Naive thymus-derived CD8-positive, alpha-beta T cell (primary cell): ENCODE measurements around the gene SIRT4. TPM values are rescaled to one million over a fixed set of nuclear protein-coding genes. Genes with fewer than 3 reads are reported as not detected.

Source experiments
- ATAC-seq, 2 donors: fragments of 150-1000 bp; cut with Tn5 transposase in 1 of 2; sonication (Bioruptor Pico), chemical (Tn5 transposase) in 1 of 2; 1 replicate in 1 of 2; 2 replicates in 1 of 2; pipeline ENCODE4 v1.10.0; 2021; ENCODE audit warnings: mild to moderate bottlenecking in 2 of 2, moderate library complexity in 2 of 2
- POLR2A ChIA-PET: fragments of 350-600 bp; sonication (Branson Sonifier 250); formaldehyde crosslinking; loops from one replicate; lab custom pipeline; 2021; ENCODE audit warnings: antibody characterized with exemption; lab: Charles Lee
- DNase-seq, 10 donors: peaks; one replicate each; pipeline versions ENCODE4 v3.0.0 to v3.0.0-alpha.2; 2020 to 2022
- H3K27ac Mint-ChIP-seq, 10 donors: one replicate each; pipeline ENCODE4 v1.8.0; 2020 to 2022; ENCODE audit warnings: mild to moderate bottlenecking in 10 of 10, mixed read lengths in 10 of 10, moderate library complexity in 4 of 10, inconsistent platforms in 1 of 10
- H3K27me3 Mint-ChIP-seq, 5 donors: one replicate each; pipeline ENCODE4 v1.8.0; 2021 to 2022; ENCODE audit warnings: mixed read lengths in 5 of 5
- H3K36me3 Mint-ChIP-seq, 3 donors: one replicate each; pipeline ENCODE4 v1.8.0; 2020 to 2022; ENCODE audit warnings: mixed read lengths in 3 of 3, mild to moderate bottlenecking in 2 of 3, inconsistent platforms in 1 of 3
- H3K4me1 Mint-ChIP-seq, 4 donors: one replicate each; pipeline ENCODE4 v1.8.0; 2021 to 2022; ENCODE audit warnings: mixed read lengths in 4 of 4
- H3K4me3 Mint-ChIP-seq, 10 donors: one replicate each; pipeline ENCODE4 v1.8.0; 2020 to 2022; ENCODE audit warnings: mild to moderate bottlenecking in 10 of 10, mixed read lengths in 10 of 10, moderate library complexity in 6 of 10, inconsistent platforms in 1 of 10
- H3K9me3 Mint-ChIP-seq, 9 donors: one replicate each; pipeline ENCODE4 v1.8.0; 2020 to 2022; ENCODE audit warnings: mixed read lengths in 9 of 9, mild to moderate bottlenecking in 3 of 9, inconsistent platforms in 1 of 9, moderate library complexity in 1 of 9
- polyA plus RNA-seq, 3 donors: library from polyadenylated mRNA; unstranded; fragments of 300-500 nt; fragmentation: Illumina TruSeq; gene quantifications; one replicate each; pipeline ENCODE4 v1.2.3, GENCODE V29; 2021
- total RNA-seq, 8 experiments: library from RNA in 2 of 8; stranded (reverse) in 2 of 8; gene quantifications; one replicate each; pipeline ENCODE4 v1.2.3 and lab custom pipeline; 2021 to 2026

Gene SIRT4
- total and polyA plus RNA-seq, 5 experiments from 2014 or later: 1.9 to 4.1 (median 2.4) TPM

DNA sequence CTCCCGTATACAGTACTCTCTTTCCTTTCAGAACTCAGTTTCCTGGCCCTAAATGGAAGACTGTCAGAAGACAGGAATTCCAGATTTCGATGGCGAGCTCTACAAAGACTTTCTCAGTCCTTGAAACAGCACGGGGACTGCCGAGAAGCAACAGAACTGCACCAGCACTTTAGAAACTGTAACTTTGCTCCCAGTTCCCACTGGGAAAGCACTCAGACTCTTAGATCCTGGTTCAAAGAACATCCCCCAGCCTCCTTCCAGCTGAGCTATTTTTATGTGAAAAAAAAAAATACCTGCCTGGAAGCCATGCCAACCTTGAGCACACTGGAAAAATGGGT lies 38.4 kb upstream of the SIRT4 start:
- H3K9me3 Mint-ChIP-seq: no peaks in the 10 kb centered on the region
- peaks cover 0 to 2% (median 0%) of the 10 kb centered on the region in 5 donors for H3K27me3 Mint-ChIP-seq
- H3K27ac Mint-ChIP-seq: peak overlapping the region; percentile 79 to 95 (median 92)
- peak overlapping the region; percentile 88 to 96 (median 94) for H3K4me3 Mint-ChIP-seq
- DNase-seq (no peak), ATAC-seq (no peak)
- POLR2A ChIA-PET: interaction anchor here (5.1 to 9.3 kb wide), 5 partner anchors 14 to 62 kb away, joined by 42 to 211 read pairs (median 105); partner anchors contain the start of genes RNU4-1, RNU4-2 and RPLP0
- H3K4me1 Mint-ChIP-seq: peaks cover 26 to 65% (median 59%) of the 10 kb centered on the region in 4 donors
- peaks cover 0 to 10% (median 0%) of the 10 kb centered on the region in 3 donors for H3K36me3 Mint-ChIP-seq

DNA sequence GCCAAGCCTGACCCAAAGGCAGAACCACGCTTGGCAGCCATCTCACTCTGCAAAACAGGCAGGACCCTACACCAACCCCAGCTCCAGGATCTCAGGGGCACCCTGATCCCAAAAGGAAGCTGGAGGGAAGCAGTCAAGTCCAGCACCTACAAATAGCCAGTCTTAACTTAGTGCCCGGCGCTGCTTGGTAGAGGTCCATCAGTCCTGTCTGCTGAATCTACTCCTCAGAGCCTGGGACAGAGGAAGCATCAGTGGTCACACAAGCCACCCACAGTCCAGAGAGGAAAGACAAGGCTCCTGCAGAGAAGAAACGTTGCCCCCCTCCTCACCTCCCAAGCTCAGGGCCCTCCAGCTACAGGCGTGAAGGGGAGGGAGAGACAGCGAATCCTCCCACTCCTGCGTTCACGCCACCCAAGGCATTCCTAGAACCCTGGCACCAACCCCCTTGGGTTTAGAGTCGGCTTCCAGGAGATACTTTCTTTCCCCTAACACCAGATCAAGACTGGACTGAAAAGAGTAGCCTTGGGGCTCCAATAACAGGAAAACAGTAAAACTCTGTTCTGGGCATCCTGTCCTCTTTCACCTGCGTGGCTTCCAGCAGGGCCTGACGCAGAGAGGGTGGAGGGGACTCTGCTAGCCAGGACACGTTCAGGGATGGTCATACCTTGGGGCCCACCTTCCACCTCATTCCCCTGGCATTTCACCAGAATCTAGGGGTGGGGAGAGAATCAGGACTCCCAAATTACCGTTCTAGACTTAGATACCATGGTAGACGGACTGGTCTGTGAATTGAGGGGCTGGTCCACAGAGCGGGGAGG lies 37.8 kb upstream of the SIRT4 start:
- POLR2A ChIA-PET: interaction anchor here (0.6 to 9.3 kb wide), 6 partner anchors 9 to 63 kb away, joined by 4 to 211 read pairs (median 90); partner anchors contain the start of genes RNU4-1, RNU4-2 and RPLP0
- Mint-ChIP-seq H3K4me1 (peaks cover 25 to 62% (median 57%) of the 10 kb centered on the region in 4 donors), H3K4me3 (peak overlapping the region; percentile 88 to 96 (median 94)), H3K36me3 (peaks cover 0 to 10% (median 0%) of the 10 kb centered on the region in 3 donors), H3K27me3 (peaks cover 0 to 2% (median 0%) of the 10 kb centered on the region in 5 donors), H3K27ac (peak overlapping the region; percentile 79 to 96 (median 92)), H3K9me3 (no peaks in the 10 kb centered on the region)
- DNase-seq (peak in 1 of 10 donors; percentile 18), ATAC-seq (peak in 1 of 2 donors; percentile 22)

DNA sequence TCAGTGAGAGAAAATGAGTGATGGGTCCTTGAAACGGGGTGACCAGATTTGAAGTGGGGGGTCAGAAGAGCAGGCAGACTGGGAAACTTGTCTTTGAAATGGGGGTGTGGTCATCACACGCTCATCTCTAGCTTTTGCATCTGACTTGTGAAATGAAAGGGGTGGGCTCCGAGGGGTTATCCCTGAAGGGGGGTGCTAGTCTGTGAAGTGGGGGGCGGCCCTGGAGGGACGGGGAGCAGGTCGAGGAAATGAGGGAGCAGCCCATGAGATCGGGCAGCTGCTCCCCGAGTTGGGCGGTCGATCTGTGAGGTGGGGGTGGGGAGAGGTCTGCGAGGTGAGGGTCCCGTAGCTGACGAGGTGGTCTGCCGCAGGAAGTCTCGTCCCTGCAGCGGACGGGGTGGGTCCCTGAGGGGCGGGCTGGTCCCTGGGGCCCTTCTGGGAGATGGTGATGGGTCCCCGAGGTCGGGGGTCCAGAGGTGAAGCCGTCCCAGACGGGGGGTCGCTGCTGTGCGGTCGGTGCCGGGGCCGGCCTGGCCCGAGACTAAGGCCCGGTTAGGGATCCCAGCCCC lies 37.1 kb upstream of the SIRT4 start:
- ATAC-seq: peak; percentile 3 to 9

DNA sequence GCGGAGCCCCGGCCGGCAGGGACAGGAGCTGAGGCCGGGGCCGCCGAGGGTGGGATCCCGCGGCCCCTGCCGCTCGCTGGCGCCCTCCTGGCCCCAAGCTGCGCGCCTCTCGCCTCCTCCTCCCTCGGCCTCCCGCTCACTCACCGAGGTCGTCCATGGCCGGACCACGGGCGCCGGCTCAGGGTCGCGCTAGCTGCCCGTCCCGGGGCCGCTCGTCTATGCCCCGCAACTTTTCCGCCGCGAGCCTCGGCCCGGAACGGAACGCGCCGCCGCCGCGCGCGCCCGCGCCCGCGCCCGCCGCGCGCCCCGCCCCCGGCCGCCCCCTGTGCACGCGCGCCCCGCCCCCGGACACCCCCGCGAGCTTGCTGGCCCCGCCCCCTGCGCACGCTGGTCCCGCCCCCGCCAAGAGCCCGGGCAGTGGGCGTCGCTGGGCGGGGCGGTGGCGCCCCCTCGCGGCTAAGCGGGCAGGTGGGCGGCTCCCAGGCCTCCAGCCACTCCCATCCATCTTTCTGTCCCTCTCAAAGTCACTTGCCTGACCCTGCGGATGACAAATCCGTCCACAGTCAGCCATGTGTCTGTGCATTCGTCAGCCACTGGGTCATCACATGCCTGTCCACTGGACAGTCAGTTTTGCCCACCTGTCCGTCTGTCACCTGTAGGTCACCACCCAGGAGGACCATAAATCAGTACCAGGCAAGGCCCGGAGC lies 36.5 kb upstream of the SIRT4 start, which contains the start of gene PXN:
Gene PXN (minus strand): TSS at position 258 of the 707 bp plus-strand sequence. CDS start 101 bp downstream, at position 157.
- peaks cover 16 to 49% (median 43%) of the 10 kb centered on the region in 4 donors for H3K4me1 Mint-ChIP-seq
- DNase-seq (peak; percentile 82 to 100 (median 92)), ATAC-seq (peak; percentile 83 to 84)
- POLR2A ChIA-PET: interaction anchor here (0.9 to 9.3 kb wide), 7 partner anchors 16 to 64 kb away, joined by 4 to 211 read pairs (median 76); partner anchors contain the start of genes RNU4-1, RNU4-2, RPLP0 and SIRT4
- H3K27ac Mint-ChIP-seq: peak within 1 kb of the TSS; percentile 82 to 96 (median 92)
- peak within 1 kb of the TSS; percentile 89 to 96 (median 94) for H3K4me3 Mint-ChIP-seq
- H3K9me3 Mint-ChIP-seq: no peaks in the 10 kb centered on the region
- peaks cover 0 to 2% (median 0%) of the 10 kb centered on the region in 5 donors for H3K27me3 Mint-ChIP-seq
- H3K36me3 Mint-ChIP-seq: peaks cover 0 to 5% (median 0%) of the 10 kb centered on the region in 3 donors

More for the DNA sequence above, 37.1 kb upstream of the SIRT4 start:
- Mint-ChIP-seq H3K9me3 (no peaks in the 10 kb centered on the region), H3K36me3 (peaks cover 0 to 6% (median 0%) of the 10 kb centered on the region in 3 donors), H3K27ac (peak overlapping the region; percentile 79 to 96 (median 92)), H3K4me1 (peaks cover 21 to 55% (median 50%) of the 10 kb centered on the region in 4 donors), H3K27me3 (peaks cover 0 to 2% (median 0%) of the 10 kb centered on the region in 5 donors), H3K4me3 (peak overlapping the region; percentile 88 to 96 (median 94))
- peak in 2 of 10 donors; percentile 13 to 22 for DNase-seq
- POLR2A ChIA-PET: interaction anchor here (0.6 to 9.3 kb wide), 8 partner anchors 9 to 63 kb away, joined by 4 to 211 read pairs (median 59); partner anchors contain the start of genes RNU4-1, RNU4-2, RPLP0 and SIRT4

DNA sequence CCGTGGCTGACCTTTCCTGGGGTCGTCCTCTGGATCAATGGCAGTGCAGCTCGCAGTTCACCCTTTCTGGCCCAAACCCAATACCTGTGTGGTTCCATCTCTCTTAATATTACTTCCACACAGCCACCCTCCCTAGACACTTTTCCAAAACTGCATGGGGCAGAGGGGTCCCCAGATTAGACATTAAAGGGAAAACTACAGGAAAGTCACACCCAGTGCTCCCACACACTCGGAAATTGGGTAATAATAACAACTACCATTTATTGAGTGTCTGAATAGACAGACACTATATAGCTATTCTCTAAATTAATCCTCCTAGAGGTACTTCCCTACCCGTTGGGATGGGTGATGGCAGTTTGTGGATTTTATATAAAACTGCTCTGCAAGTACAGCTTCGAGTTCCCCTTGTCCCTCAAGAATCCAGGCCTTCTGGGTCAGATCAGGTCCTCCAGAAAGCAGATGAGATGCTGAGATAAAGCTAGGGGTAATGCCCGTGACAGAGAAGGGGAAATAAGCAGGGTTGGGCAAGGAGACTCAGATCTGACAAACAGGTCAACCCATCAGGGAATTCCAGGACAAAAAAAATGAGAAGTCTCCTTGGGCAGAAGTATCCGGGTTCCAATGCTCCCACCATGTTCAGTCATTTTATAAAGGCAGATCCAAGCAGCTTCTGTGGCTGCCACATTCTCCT lies 35.8 kb upstream of the SIRT4 start:
- Mint-ChIP-seq H3K4me1 (peaks cover 16 to 42% (median 37%) of the 10 kb centered on the region in 4 donors), H3K36me3 (peaks cover 0 to 2% (median 0%) of the 10 kb centered on the region in 3 donors), H3K27me3 (peaks cover 0 to 2% (median 0%) of the 10 kb centered on the region in 5 donors), H3K4me3 (peak overlapping the region; percentile 71 to 94 (median 88)), H3K27ac (peak overlapping the region in 9 of 10 donors; percentile 25 to 94 (median 82)), H3K9me3 (no peaks in the 10 kb centered on the region)
- POLR2A ChIA-PET: interaction anchor here (1.2 to 9.3 kb wide), 6 partner anchors 16 to 65 kb away, joined by 4 to 211 read pairs (median 90); partner anchors contain the start of genes RNU4-1, RNU4-2, RPLP0 and SIRT4
- no peak for DNase-seq
- no peak for ATAC-seq

DNA sequence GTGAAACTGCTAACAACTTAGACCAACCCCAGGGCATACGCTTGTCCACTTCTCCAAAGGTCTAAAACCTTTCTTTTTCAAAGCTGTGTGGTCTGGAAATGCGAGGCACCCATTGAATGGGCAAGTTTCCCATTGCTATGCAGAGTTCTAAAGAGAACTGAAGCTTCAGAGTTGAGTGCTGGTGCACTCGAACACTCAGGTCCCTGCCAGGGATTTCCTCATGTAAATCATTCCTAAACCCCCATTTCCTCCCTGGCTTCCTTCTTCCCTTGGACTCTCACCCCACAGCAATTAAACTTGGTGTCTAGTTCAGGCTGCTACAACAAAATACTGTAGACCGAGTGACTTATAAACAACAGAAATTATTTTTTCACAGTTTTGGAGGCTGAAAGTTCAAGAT lies 34.4 kb upstream of the SIRT4 start:
- no peaks in the 10 kb centered on the region for H3K36me3 Mint-ChIP-seq
- POLR2A ChIA-PET: interaction anchor here (1.4 to 9.3 kb wide), 4 partner anchors 23 to 67 kb away, joined by 5 to 211 read pairs (median 5); partner anchors contain the start of genes RNU4-1, RNU4-2 and RPLP0
- ATAC-seq (no peak), DNase-seq (no peak)
- no peaks in the 10 kb centered on the region for H3K9me3 Mint-ChIP-seq
- H3K4me3 Mint-ChIP-seq: no peak overlapping the region
- H3K4me1 Mint-ChIP-seq: peaks cover 12 to 28% (median 23%) of the 10 kb centered on the region in 4 donors
- no peak overlapping the region for H3K27ac Mint-ChIP-seq
- peaks cover 0 to 2% (median 0%) of the 10 kb centered on the region in 5 donors for H3K27me3 Mint-ChIP-seq

DNA sequence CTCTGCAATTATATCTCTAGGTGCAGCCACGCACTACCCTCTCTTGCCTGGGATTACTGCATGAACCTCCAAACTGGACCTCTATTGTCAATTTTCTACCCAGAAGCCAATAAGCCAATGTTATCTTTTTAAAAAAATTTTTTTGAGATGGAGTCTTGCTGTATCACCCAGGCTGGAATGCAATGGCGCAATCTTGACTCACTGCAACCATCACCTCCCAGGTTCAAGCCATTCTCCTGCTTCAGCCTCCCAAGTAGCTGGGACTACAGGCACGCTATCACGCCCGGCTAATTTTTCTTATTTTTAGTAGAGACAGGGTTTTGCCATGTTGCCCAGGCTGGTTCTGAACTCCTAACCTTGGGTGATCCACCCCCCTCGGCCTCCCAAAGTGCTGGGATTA lies 25.4 kb upstream of the SIRT4 start:
- ATAC-seq (no peak), DNase-seq (no peak)
- no peaks in the 10 kb centered on the region for H3K27me3 Mint-ChIP-seq
- no peaks in the 10 kb centered on the region for H3K36me3 Mint-ChIP-seq
- H3K9me3 Mint-ChIP-seq: no peaks in the 10 kb centered on the region
- no peak overlapping the region for H3K4me3 Mint-ChIP-seq
- POLR2A ChIA-PET: interaction anchor here (1.2 kb wide), 1 partner anchor 161 kb away, joined by 3 read pairs; no protein-coding TSS in a partner anchor
- H3K27ac Mint-ChIP-seq: no peak overlapping the region
- H3K4me1 Mint-ChIP-seq: no peaks in the 10 kb centered on the region

DNA sequence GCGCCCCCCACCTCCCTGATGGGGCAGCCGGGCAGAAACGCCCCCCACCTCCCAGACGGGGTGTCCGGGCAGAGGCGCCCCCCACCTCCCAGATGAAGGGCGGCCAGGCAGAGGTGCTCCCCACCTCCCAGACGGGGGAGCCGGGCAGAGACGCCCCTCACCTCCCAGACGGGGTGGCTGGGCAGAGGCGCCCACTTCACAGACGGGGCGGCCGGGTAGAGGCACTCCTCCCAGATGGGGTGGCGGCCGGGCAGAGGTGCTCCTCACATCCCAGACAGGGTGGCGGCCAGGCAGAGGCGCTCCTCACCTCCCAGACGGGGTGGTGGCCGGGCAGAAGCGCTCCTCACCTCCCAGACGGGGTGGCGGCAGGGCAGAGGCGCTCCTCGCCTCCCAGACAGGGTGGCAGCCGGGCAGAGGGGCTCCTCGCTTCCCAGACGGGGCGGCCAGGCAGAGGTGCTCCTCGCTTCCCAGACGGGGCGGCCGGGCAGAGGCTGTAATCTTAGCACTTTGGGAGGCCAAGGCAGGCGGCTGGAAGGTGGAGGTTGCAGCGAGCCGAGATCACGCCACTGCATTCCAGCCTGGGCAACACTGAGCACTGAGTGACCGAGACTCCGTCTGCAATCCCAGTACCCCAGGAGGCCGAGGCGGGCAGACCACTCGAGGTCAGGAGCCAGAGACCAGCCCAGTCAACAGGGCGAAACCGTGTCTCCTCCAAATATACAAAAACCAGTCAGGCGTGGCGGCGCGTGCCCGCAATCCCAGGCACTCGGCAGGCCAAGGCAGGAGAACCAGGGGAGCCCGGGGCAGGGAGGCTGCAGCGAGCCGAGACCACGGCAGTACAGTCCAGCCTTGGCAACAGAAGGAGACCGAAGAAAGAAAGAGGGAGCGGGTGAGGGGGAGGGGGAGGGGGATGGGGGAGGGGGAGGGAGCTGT lies 23.7 kb upstream of the SIRT4 start:
- no peak overlapping the region for H3K27ac Mint-ChIP-seq
- no peaks in the 10 kb centered on the region for H3K27me3 Mint-ChIP-seq
- no peaks in the 10 kb centered on the region for H3K4me1 Mint-ChIP-seq
- POLR2A ChIA-PET: no interaction called here
- no peak overlapping the region for H3K4me3 Mint-ChIP-seq
- H3K9me3 Mint-ChIP-seq: no peaks in the 10 kb centered on the region
- no peak for ATAC-seq
- no peak for DNase-seq
- no peaks in the 10 kb centered on the region for H3K36me3 Mint-ChIP-seq

DNA sequence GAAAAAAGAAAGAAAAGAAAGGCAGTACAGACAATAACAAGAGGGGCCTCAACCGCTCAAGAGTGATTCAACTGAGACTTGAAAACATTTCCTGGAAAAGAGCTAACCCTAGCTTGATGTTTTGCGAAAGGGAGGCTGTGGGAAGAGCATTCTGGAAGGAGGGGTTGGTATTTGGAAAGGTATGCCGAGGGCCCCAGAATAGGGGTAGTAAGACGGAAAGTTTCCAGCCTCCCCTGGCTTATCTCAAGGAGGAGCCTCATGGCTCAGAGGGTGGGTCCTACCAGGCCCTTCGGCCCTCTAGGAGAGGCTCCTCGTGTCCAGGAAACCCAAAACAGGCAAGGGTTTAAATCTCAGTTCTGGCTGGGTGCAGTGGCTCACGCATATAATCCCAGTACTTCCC lies 18.8 kb upstream of the SIRT4 start:
- ATAC-seq (no peak), DNase-seq (no peak)
- Mint-ChIP-seq H3K4me1 (peaks cover 0 to 2% (median 1%) of the 10 kb centered on the region in 4 donors), H3K4me3 (no peak overlapping the region), H3K27me3 (no peaks in the 10 kb centered on the region), H3K36me3 (no peaks in the 10 kb centered on the region), H3K9me3 (no peaks in the 10 kb centered on the region), H3K27ac (no peak overlapping the region)
- POLR2A ChIA-PET: interaction anchor here (0.6 to 1.1 kb wide), 4 partner anchors 8 to 344 kb away, joined by 3 to 4 read pairs (median 3); partner anchors contain the start of genes RNU4-2 and RPLP0

DNA sequence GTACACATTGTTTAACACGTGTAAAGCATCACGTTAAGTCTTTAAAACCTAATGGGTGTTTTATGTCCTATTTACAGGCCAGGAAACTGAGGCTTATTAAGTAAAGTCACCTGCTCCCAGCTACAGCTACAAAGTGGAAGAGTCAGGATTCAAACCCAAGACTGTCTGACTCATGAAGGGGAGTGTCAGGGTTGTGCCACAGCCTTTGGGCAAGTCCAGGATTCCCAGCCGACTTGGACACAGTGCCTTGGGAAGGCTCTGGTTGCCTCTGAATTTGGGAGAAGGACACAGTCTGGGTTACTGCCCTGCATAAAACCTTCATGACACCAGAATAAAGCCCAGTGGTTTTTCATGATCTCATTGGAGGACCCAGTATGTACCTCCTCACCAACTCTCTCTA lies 17.7 kb upstream of the SIRT4 start:
- Mint-ChIP-seq H3K4me1 (peaks cover 0 to 2% (median 1%) of the 10 kb centered on the region in 4 donors), H3K27me3 (no peaks in the 10 kb centered on the region), H3K27ac (no peak overlapping the region), H3K4me3 (no peak overlapping the region), H3K9me3 (no peaks in the 10 kb centered on the region), H3K36me3 (no peaks in the 10 kb centered on the region)
- POLR2A ChIA-PET: interaction anchor here (0.6 to 1.1 kb wide), 3 partner anchors 22 to 83 kb away, joined by 3 to 6 read pairs (median 3); partner anchors contain the start of gene RPLP0
- no peak for DNase-seq
- ATAC-seq: no peak
